IMR-90 (cell line): ENCODE measurements around the gene GPR161. TPM values are rescaled to one million over a fixed set of nuclear protein-coding genes. Genes with fewer than 3 reads are reported as not detected.

ENCODE experiments used
- ATAC-seq: fragments of 200-7000 bp; cut with Tn5 transposase; 2 replicates; pipeline ENCODE4 v1.9.1; 2020; ENCODE audit warnings: low read depth, mild to moderate bottlenecking, moderate library complexity
- BruUV-seq: library from RNA; stranded (reverse); fragments of 400-500 nt; replicated peaks from 2 replicates; lab custom pipeline; 2021; lab: Mats Ljungman, UMichigan
- CTCF ChIA-PET: fragments of 300-600 bp; formaldehyde crosslinking; extraction: SDS; loops from one replicate; lab custom pipeline; 2021; ENCODE audit warnings: antibody characterized with exemption; lab: Yijun Ruan, JAX
- POLR2A ChIA-PET: fragments of 300-600 bp; sonication (Branson Sonifier 250); formaldehyde crosslinking; loops from one replicate; lab custom pipeline; 2022; ENCODE audit warnings: antibody characterized with exemption; ENCODE audit not compliant: unreplicated experiment; lab: Charles Lee
- DNase-seq: peaks from one replicate; pipeline ENCODE4 v3.0.0; 2013
- H2AFZ ChIP-seq: replicated peaks from 2 replicates; pipeline ENCODE3; 2013; ENCODE audit warnings: low read length, mild to moderate bottlenecking; ENCODE audit not compliant: poor library complexity
- H2AK5ac ChIP-seq: 2 replicates; pipeline ENCODE4 v1.6.1; 2013; ENCODE audit warnings: low read depth, low read length, inconsistent platforms
- H2AK9ac ChIP-seq: replicated peaks from 2 replicates; pipeline ENCODE3; 2013; ENCODE audit warnings: mild to moderate bottlenecking, low read depth, low read length, moderate library complexity; ENCODE audit not compliant: poor library complexity
- H2BK120ac ChIP-seq: 2 replicates; pipeline ENCODE4 v1.6.1; 2013; ENCODE audit warnings: low read depth, low read length, inconsistent platforms
- H2BK15ac ChIP-seq: 3 replicates; pipeline ENCODE4 v1.6.1; 2013; ENCODE audit warnings: low read depth, low read length, inconsistent platforms
- H2BK20ac ChIP-seq: 2 replicates; pipeline ENCODE4 v1.6.1; 2013; ENCODE audit warnings: low read depth, mild to moderate bottlenecking, inconsistent platforms, low read length, moderate library complexity
- H2BK5ac ChIP-seq: 2 replicates; pipeline ENCODE4 v1.6.1; 2013; ENCODE audit warnings: mild to moderate bottlenecking, low read depth, low read length, inconsistent platforms; ENCODE audit not compliant: poor library complexity, severe bottlenecking
- H3K14ac ChIP-seq: replicated peaks from 2 replicates; pipeline ENCODE4 v1.6.1; 2013; ENCODE audit warnings: low read depth, low read length, inconsistent platforms
- H3K18ac ChIP-seq: 2 replicates; pipeline ENCODE4 v1.6.1; 2013; ENCODE audit warnings: low read depth, low read length, control low read depth
- H3K23ac ChIP-seq: 2 replicates; pipeline ENCODE4 v1.6.1; 2013; ENCODE audit warnings: low read depth, low read length, inconsistent platforms
- H3K27ac ChIP-seq: 2 replicates; pipeline ENCODE4 v1.5.1; 2013; ENCODE audit warnings: mild to moderate bottlenecking, control low read depth, low read length; ENCODE audit not compliant: insufficient read depth
- H3K27me3 ChIP-seq: 2 replicates; pipeline ENCODE4 v1.6.1; 2013; ENCODE audit warnings: low read length; ENCODE audit not compliant: control insufficient read depth, insufficient read depth
- H3K36me3 ChIP-seq: 2 replicates; pipeline ENCODE4 v1.6.1; 2013; ENCODE audit warnings: low read length, mixed read lengths; ENCODE audit not compliant: control insufficient read depth, insufficient read depth
- H3K4ac ChIP-seq: 2 replicates; pipeline ENCODE4 v1.6.1; 2013; ENCODE audit warnings: low read depth, low read length, inconsistent platforms
- H3K4me1 ChIP-seq: 2 replicates; pipeline ENCODE4 v1.6.1; 2013; ENCODE audit warnings: low read length, mixed read lengths; ENCODE audit not compliant: control insufficient read depth, insufficient read depth
- H3K4me2 ChIP-seq: 2 replicates; pipeline ENCODE4 v1.6.1; 2013; ENCODE audit warnings: low read depth, mild to moderate bottlenecking, control low read depth, low read length, moderate library complexity
- H3K4me3 ChIP-seq: 2 replicates; pipeline ENCODE4 v1.5.1; 2013; ENCODE audit warnings: low read depth, mild to moderate bottlenecking, control low read depth, low read length, moderate library complexity; ENCODE audit not compliant: insufficient read depth
- H3K56ac ChIP-seq: 2 replicates; pipeline ENCODE4 v1.6.1; 2013; ENCODE audit warnings: low read length, inconsistent platforms; ENCODE audit not compliant: insufficient read depth; ENCODE audit errors: extremely low read depth
- H3K79me1 ChIP-seq, 2 experiments: 2 replicates each; pipeline ENCODE4 v1.6.1; 2013; ENCODE audit warnings: low read length in 2 of 2, inconsistent platforms in 1 of 2, low read depth in 1 of 2
- H3K9ac ChIP-seq: 2 replicates; pipeline ENCODE4 v1.6.1; 2013; ENCODE audit warnings: low read depth, low read length, control low read depth
- H3K9me1 ChIP-seq: 2 replicates; pipeline ENCODE4 v1.6.1; 2013; ENCODE audit warnings: low read length, inconsistent platforms; ENCODE audit not compliant: insufficient read depth
- H3K9me3 ChIP-seq: 2 replicates; pipeline ENCODE4 v1.6.1; 2013; ENCODE audit warnings: low read length; ENCODE audit not compliant: control insufficient read depth, insufficient read depth
- H4K20me1 ChIP-seq: 2 replicates; pipeline ENCODE4 v1.6.1; 2013; ENCODE audit warnings: low read length, inconsistent platforms; ENCODE audit not compliant: insufficient read depth
- H4K5ac ChIP-seq: 2 replicates; pipeline ENCODE4 v1.6.1; 2013; ENCODE audit warnings: mild to moderate bottlenecking, low read depth, low read length, control low read depth
- H4K8ac ChIP-seq, 2 experiments: 2 replicates each; pipeline ENCODE4 v1.6.1; 2013; ENCODE audit warnings: low read depth in 2 of 2, low read length in 2 of 2, control low read depth in 1 of 2, inconsistent platforms in 1 of 2
- H4K91ac ChIP-seq: 2 replicates; pipeline ENCODE4 v1.6.1; 2013; ENCODE audit warnings: low read depth, low read length, inconsistent platforms; ENCODE audit not compliant: insufficient read depth
- BHLHE40 ChIP-seq: fragments of 150-350 bp; IDR thresholded peaks from 2 replicates; pipeline ENCODE4 v1.6.1; 2016; ENCODE audit warnings: mild to moderate bottlenecking, low read depth, low read length
- CEBPB ChIP-seq: IDR thresholded peaks from 2 replicates; pipeline ENCODE4 v1.6.1; 2012; ENCODE audit warnings: low read depth, low read length, improper control_type of control experiment
- CHD1 ChIP-seq: IDR thresholded peaks from 2 replicates; pipeline ENCODE4 v1.6.1; 2012; ENCODE audit warnings: low read depth, low read length, improper control_type of control experiment
- CTCF ChIP-seq: conservative IDR thresholded peaks from 2 replicates; pipeline ENCODE4 v1.5.1; 2012; ENCODE audit warnings: mild to moderate bottlenecking, low read depth, low read length, improper control_type of control experiment
- ELK1 ChIP-seq: fragments of 150-350 bp; IDR thresholded peaks from 2 replicates; pipeline ENCODE4 v1.6.1; 2016; ENCODE audit warnings: low read depth, mild to moderate bottlenecking, low read length, moderate library complexity, borderline replicate concordance
- FOS ChIP-seq: fragments of 150-350 bp; IDR thresholded peaks from 2 replicates; pipeline ENCODE4 v1.6.1; 2016; ENCODE audit warnings: low read depth, low read length
- MAFK ChIP-seq: IDR thresholded peaks from 2 replicates; pipeline ENCODE4 v1.6.1; 2012; ENCODE audit warnings: low read depth, low read length, improper control_type of control experiment
- MAZ ChIP-seq: IDR thresholded peaks from 2 replicates; pipeline ENCODE4 v1.6.1; 2012; ENCODE audit warnings: low read depth, mild to moderate bottlenecking, low read length, improper control_type of control experiment, moderate library complexity, borderline replicate concordance
- MXI1 ChIP-seq: IDR thresholded peaks from 2 replicates; pipeline ENCODE4 v1.6.1; 2012; ENCODE audit warnings: low read depth, mild to moderate bottlenecking, low read length, moderate library complexity, borderline replicate concordance
- NFE2L2 ChIP-seq: fragments of 150-350 bp; IDR thresholded peaks from 2 replicates; pipeline ENCODE4 v1.6.1; 2016; ENCODE audit warnings: low read depth, mild to moderate bottlenecking, low read length
- POLR2A ChIP-seq: IDR thresholded peaks from 2 replicates; pipeline ENCODE4 v1.6.1; 2012; ENCODE audit warnings: mild to moderate bottlenecking, low read depth, low read length
- RAD21 ChIP-seq: IDR thresholded peaks from 2 replicates; pipeline ENCODE4 v1.6.1; 2012; ENCODE audit warnings: low read length, improper control_type of control experiment
- RCOR1 ChIP-seq: IDR thresholded peaks from 2 replicates; pipeline ENCODE4 v1.6.1; 2012; ENCODE audit warnings: mild to moderate bottlenecking, low read length, improper control_type of control experiment; ENCODE audit not compliant: insufficient replicate concordance
- RFX5 ChIP-seq: IDR thresholded peaks from 2 replicates; pipeline ENCODE4 v1.8.0; 2012; ENCODE audit warnings: low read depth, mild to moderate bottlenecking, low read length, moderate library complexity
- WGBS, 2 experiments: methylation state at CpG; one replicate each; pipeline versions ENCODE4 v1.1.5 to v1.1.7; 2013; ENCODE audit warnings: missing lambda C conversion rate in 2 of 2; ENCODE audit not compliant: insufficient read length in 1 of 2; ENCODE audit errors: extremely low coverage in 2 of 2; 5-methylcytosine and 5-hydroxymethylcytosine counted together
- dilution Hi-C: fragments of 300-500 bp; cut with HindIII; formaldehyde crosslinking; loops from one replicate; pipeline ENCODE4 v1.14.3; 2018; ENCODE audit warnings: low sequenced_read_pairs; ENCODE audit not compliant: unreplicated experiment
- in situ Hi-C: fragments of 300-500 bp; cut with MboI; formaldehyde crosslinking; loops from 3 replicates; pipeline ENCODE4 v1.14.3; 2019; ENCODE audit warnings: low sequenced_read_pairs, inconsistent platforms, mixed read lengths
- intact Hi-C: fragments of 100-400 bp; cut with micrococcal nuclease; formaldehyde crosslinking; loops from 2 replicates; pipeline ENCODE4 v1.10.0; 2022
- polyA plus RNA-seq, 3 experiments: library from polyadenylated mRNA; depleted of rRNA; stranded (reverse); fragments of >200 nt; gene quantifications; 2 replicates each; pipeline ENCODE4 v1.2.3, GENCODE V29; 2012; ENCODE audit warnings: low replicate concordance in 1 of 3
- total RNA-seq: library from RNA; depleted of rRNA; stranded (reverse); fragments of >200 nt; gene quantifications from 2 replicates; pipeline ENCODE4 v1.2.3, GENCODE V29; 2012
- TF ChIP-seq, protein P1 (sequence below): fragments of 150-350 bp; IDR thresholded peaks from 2 replicates; pipeline ENCODE4 v1.6.1; 2017; ENCODE audit warnings: mild to moderate bottlenecking, antibody characterized with exemption, low read length, low read depth

The GPR161 gene
- total and polyA plus RNA-seq, 2 of the 4 experiments (the other 2 are of a cell fraction), result 12.5 to 13.3 TPM

GRCh38 chr1:168150283-168150682 is 13.6 kb upstream of the GPR161 start:
- H3K56ac ChIP-seq, result no peak overlapping the region
- H3K23ac ChIP-seq, result no peak overlapping the region
- no peak for TF ChIP-seq MXI1
- TF ChIP-seq RCOR1, result no peak
- TF ChIP-seq, protein P1, sequence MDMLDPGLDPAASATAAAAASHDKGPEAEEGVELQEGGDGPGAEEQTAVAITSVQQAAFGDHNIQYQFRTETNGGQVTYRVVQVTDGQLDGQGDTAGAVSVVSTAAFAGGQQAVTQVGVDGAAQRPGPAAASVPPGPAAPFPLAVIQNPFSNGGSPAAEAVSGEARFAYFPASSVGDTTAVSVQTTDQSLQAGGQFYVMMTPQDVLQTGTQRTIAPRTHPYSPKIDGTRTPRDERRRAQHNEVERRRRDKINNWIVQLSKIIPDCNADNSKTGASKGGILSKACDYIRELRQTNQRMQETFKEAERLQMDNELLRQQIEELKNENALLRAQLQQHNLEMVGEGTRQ, result no peak
- no peak for TF ChIP-seq NFE2L2
- TF ChIP-seq ELK1, result no peak
- no peak for TF ChIP-seq CEBPB
- TF ChIP-seq MAZ, result no peak
- no peak for TF ChIP-seq RFX5
- TF ChIP-seq RAD21, result no peak
- no peak for TF ChIP-seq MAFK
- no peak for TF ChIP-seq CHD1
- no peak for TF ChIP-seq POLR2A
- no peak for TF ChIP-seq BHLHE40
- no peak for TF ChIP-seq FOS
- TF ChIP-seq CTCF, result no peak
- no peaks in the 10 kb centered on the region for H3K9me3 ChIP-seq
- no peak overlapping the region for H3K4me3 ChIP-seq
- H3K4ac ChIP-seq, result no peak overlapping the region
- no peak overlapping the region for H3K4me2 ChIP-seq
- no peak overlapping the region for H4K91ac ChIP-seq
- in situ Hi-C loops, result no loop called here
- POLR2A ChIA-PET, result no interaction called here
- H3K36me3 ChIP-seq, result no peaks in the 10 kb centered on the region
- CTCF ChIA-PET, result no interaction called here
- H3K9ac ChIP-seq, result no peak overlapping the region
- H3K14ac ChIP-seq, result no peak overlapping the region
- no peak overlapping the region for H4K5ac ChIP-seq
- no peaks in the 10 kb centered on the region for H3K9me1 ChIP-seq
- dilution Hi-C loops, result no loop called here
- no peaks in the 10 kb centered on the region for H4K20me1 ChIP-seq
- H2BK120ac ChIP-seq, result no peak overlapping the region
- no peak overlapping the region for H2BK5ac ChIP-seq
- H2AK9ac ChIP-seq, result no peak overlapping the region
- H3K18ac ChIP-seq, result no peak overlapping the region
- WGBS, 2 experiments, result no CpG with 5 or more reads among the region's 1 CpG
- no peak overlapping the region for H2BK20ac ChIP-seq
- H4K8ac ChIP-seq, result no peak overlapping the region
- H3K27ac ChIP-seq, result no peak overlapping the region
- H3K27me3 ChIP-seq, result no peaks in the 10 kb centered on the region
- no TSS peak for BruUV-seq
- no peak overlapping the region for H2BK15ac ChIP-seq
- no peaks in the 10 kb centered on the region for H3K79me1 ChIP-seq
- H2AK5ac ChIP-seq, result no peak overlapping the region
- ATAC-seq (no peak), DNase-seq (no peak)
- H2AFZ ChIP-seq, result no peak overlapping the region
- intact Hi-C loops, result no loop called here
- no peaks in the 10 kb centered on the region for H3K4me1 ChIP-seq
